ENCODE measurements around the gene NRARP. TPM values are rescaled to one million over a fixed set of nuclear protein-coding genes. Genes with fewer than 3 reads are reported as not detected.

Gene NRARP
- total and polyA plus RNA-seq, 2 of the 13 experiments (the other 11 are each of a cell fraction or from before 2014, with no cell fraction given): 0.22 to 0.46 TPM

DNA sequence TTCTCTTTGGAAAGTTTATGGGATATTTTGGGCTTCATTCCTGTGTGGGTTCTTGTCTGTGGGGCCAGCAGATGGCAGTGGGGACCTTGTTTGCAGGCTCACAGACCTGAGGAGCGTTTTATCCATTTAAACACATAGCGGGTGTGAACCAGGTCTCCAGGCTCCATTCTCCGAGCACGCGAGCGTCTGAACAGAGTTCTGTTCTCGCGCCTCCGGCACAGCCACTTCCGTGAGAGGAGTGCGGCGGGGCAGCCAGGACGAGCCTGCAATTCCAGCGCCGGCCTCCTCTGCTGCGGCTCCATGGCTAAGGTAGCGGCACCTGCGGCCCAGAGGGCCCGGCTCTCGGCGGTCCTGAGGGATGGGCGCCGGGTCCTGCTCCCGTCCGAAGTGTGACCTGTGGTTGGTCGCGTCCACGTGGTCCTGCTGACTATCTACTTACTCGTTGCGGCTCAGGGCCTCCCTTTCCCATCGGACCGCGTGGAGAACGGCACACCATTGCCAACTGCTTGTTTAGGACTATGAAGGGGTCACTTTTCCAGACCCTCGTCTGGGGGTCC lies 7.3 kb downstream of the NRARP start (continued):
- TF ChIP-seq THYN1 (CRISPR knock-in tag; IDR thresholded peaks at IDR 0.05; ENCODE audit: borderline replicate concordance, low read depth): no peak
- TF ChIP-seq, protein P1, sequence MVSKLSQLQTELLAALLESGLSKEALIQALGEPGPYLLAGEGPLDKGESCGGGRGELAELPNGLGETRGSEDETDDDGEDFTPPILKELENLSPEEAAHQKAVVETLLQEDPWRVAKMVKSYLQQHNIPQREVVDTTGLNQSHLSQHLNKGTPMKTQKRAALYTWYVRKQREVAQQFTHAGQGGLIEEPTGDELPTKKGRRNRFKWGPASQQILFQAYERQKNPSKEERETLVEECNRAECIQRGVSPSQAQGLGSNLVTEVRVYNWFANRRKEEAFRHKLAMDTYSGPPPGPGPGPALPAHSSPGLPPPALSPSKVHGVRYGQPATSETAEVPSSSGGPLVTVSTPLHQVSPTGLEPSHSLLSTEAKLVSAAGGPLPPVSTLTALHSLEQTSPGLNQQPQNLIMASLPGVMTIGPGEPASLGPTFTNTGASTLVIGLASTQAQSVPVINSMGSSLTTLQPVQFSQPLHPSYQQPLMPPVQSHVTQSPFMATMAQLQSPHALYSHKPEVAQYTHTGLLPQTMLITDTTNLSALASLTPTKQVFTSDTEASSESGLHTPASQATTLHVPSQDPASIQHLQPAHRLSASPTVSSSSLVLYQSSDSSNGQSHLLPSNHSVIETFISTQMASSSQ (IDR thresholded peaks at IDR 0.05; ENCODE audit: low read depth): no peak
- TF ChIP-seq, protein P1 (CRISPR knock-in tag; IDR thresholded peaks at IDR 0.05; ENCODE audit: borderline replicate concordance): no peak
- no peak for TF ChIP-seq CENPBD1 (CRISPR knock-in tag; IDR thresholded peaks at IDR 0.05; ENCODE audit: borderline replicate concordance, low read depth)
- peak; percentile 79; the same call in 1 of the 2 replicates for TF ChIP-seq ZNF678 (CRISPR knock-in tag; IDR thresholded peaks at IDR 0.05)
- TF ChIP-seq MYNN (CRISPR knock-in tag; IDR thresholded peaks at IDR 0.05; ENCODE audit: low read depth): no peak
- no peak for TF ChIP-seq HNRNPK (IDR thresholded peaks at IDR 0.05; ENCODE audit: low read depth, low read length, poor library complexity, severe bottlenecking)
- no peak for TF ChIP-seq MTF1 (CRISPR knock-in tag; IDR thresholded peaks at IDR 0.05)
- TF ChIP-seq FOSL2 (CRISPR knock-in tag; IDR thresholded peaks at IDR 0.05): no peak
- no peak for TF ChIP-seq CC2D1A (CRISPR knock-in tag; IDR thresholded peaks at IDR 0.05)
- TF ChIP-seq NFATC3 (CRISPR knock-in tag; IDR thresholded peaks at IDR 0.05): no peak
- no peak for TF ChIP-seq ZSCAN25 (CRISPR knock-in tag; IDR thresholded peaks at IDR 0.05)
- no peak for TF ChIP-seq ZSCAN22 (CRISPR knock-in tag; IDR thresholded peaks at IDR 0.05)
- TF ChIP-seq, protein P2, sequence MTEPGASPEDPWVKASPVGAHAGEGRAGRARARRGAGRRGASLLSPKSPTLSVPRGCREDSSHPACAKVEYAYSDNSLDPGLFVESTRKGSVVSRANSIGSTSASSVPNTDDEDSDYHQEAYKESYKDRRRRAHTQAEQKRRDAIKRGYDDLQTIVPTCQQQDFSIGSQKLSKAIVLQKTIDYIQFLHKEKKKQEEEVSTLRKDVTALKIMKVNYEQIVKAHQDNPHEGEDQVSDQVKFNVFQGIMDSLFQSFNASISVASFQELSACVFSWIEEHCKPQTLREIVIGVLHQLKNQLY (CRISPR knock-in tag; IDR thresholded peaks at IDR 0.05): no peak
- TF ChIP-seq FOXP1 (IDR thresholded peaks at IDR 0.05): no peak
- no peak for TF ChIP-seq FOXP1 (CRISPR knock-in tag; IDR thresholded peaks at IDR 0.05)
- no peak for TF ChIP-seq PRDM15 (CRISPR knock-in tag; IDR thresholded peaks at IDR 0.05)
- TF ChIP-seq RBM39 (IDR thresholded peaks at IDR 0.05; ENCODE audit: low read depth, low read length, poor library complexity, severe bottlenecking): no peak
- TF ChIP-seq ZNF33A (CRISPR knock-in tag; IDR thresholded peaks at IDR 0.05; ENCODE audit: borderline replicate concordance): no peak
- no peak for TF ChIP-seq TOPORS (CRISPR knock-in tag; IDR thresholded peaks at IDR 0.05)
- TF ChIP-seq CBFB (CRISPR knock-in tag; IDR thresholded peaks at IDR 0.05): no peak
